UCSD-AML1 (cell line): ENCODE results near the gene UBE3C.
"Not testable (repeated sequence)": the region's sequence is repeated elsewhere in the genome, so short reads cannot be mapped to it uniquely, and the experiment has no call there.

Experiments
- DNase-seq: peaks from one replicate; lab custom pipeline; 2025; ENCODE audit not compliant: unreplicated experiment; lab: John Stamatoyannopoulos, UW

UBE3C gene

DNA sequence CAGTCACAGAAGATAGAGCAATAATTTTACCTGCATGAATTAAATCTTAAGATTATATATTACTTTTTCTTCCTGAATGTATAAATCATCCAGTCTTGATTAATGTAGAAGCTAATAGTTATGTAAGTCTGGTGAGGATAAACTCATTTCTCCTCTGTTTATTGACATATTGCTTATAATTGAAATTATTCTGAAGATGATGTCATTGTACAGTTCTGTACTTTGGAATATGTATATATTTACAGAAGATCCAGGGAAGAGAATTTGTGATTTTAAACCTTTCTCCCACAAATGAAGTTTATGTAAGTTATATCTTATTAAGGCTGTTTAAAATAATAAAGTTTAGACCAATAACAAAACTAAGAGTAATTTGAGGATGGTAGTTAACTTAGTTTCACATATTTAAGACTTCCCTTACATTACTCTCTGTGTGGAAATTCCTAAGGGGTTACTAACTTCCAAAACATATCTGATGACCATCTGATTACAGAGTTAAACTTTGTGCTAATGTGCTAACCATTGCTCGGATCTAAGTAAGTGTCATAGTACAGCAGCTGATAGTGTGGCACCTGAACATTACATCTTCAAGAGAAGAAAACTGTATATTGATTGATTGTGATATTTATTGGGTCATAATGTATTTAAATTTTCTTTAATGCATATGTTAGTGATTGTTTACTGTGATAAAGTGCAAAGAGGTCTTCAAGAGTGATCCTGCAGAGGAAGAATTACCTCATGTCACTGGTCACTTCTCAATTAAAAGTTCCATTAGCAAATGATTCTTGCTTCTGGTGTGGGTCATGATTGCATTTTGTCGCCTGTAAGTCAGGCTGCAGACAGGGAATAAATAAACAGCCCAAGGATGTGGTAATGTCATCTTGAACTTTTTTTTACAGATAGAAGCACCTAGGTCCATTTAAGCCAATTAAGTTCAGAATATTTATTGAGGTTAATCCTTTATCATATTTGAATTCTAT is 96.9 kb downstream of the UBE3C start:
- DNase-seq, result no peak

DNA sequence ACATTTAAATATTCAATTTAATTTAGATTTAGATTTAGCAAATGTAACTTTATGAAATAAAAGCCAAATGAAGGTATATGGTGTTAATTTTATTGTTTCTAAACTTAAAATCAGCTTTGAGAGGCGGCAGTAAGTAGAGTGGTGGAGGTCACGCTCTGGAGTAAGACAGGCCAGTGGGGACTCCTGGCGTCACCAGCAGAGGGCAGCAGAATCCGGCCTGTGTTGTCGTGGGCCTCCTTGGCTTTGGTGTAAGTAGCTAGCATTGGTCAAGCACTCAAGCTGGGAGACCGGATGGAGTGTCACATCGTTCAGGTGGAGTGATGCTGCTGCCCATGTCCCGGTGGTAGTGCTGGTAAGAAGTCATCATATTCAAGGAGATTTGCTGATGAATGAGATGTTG is 99.4 kb downstream of the UBE3C start:
- no peak for DNase-seq

DNA sequence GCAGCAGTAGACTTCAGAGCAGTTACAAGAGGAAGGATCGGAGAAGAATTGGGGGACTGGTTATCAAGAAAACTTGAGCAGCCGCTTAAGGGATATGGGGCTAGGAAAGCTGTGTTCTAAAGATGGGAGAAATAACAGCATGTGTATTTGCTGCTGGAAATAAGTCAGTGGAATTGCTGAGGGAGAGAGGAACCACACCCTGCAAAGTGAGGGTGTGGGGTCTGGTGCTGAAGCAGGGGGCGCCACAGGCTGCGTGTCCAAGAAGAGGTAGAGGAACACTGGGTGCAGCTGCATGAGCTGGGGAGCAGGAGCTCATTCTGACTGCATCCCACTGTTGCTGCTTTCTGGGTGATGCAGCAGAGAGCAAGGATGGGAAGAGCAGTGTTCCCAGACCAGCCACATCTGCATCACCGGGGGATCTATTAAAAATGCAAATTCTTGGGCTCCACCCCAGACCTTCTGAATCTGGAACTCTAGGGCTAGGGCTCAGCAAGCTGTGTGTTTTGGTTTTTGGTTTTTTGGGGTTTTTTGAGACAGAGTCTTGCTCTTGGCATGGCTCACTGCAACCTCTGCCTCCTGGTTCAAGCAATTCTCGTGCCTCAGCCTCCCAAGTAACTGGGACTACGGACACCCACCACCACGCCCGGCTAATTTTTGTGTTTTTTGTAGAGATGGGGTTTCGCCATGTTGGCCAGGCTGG is 101.0 kb downstream of the UBE3C start:
- DNase-seq, result no peak

DNA sequence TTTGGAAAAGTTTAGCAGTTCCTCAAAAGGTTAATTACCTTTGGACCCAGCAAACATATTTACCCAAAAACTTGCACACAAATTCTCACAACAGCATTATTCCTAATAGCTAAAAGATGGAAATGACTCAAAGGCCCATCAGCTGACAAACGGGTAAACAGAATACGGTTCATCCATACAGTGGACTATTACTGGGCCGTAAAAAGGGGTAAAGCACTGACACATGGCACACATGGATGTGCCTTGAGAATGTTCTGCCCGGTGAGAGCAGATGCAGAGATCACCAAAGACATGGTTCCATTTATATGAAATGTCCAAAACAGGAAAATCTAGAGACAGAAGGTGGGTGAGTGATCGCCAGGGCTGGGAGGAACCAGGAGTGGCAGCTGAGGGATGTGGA is 102.9 kb downstream of the UBE3C start:
- DNase-seq, result no peak

DNA sequence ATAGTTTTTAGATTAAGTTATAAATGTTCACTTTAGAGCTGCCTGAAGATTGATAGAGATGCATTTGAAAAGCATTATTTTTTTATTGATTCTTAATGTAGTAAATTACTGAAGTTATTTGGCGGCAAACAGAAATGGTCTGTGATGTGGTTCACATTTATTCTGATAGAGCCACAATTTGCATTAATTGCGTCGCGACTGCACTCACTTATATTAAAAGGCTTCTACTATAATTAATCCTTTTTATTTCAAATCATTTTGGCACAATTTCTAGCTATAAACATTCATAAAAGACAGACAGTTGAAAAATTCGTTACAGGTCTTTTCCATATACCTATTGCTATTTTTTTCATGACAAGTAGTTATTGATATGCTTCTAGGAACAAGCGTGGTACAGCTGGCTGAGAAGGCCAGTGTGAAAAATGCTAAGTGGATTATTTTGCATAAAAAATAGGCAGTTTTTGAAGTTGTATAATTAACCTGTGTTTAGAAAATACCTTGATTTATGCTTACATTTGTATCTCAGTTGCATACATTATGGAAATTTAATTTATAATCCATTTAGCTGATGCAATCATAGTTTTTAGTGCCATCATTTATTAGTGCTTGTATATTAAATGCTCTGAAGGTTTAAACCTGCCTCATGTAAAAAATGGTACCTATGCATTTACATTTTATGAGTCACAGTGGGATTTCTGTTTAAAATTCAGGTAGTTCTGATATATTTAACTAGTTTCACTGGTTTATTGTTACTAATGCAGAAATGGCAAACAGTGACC is 106.0 kb downstream of the UBE3C start:
- no peak for DNase-seq

DNA sequence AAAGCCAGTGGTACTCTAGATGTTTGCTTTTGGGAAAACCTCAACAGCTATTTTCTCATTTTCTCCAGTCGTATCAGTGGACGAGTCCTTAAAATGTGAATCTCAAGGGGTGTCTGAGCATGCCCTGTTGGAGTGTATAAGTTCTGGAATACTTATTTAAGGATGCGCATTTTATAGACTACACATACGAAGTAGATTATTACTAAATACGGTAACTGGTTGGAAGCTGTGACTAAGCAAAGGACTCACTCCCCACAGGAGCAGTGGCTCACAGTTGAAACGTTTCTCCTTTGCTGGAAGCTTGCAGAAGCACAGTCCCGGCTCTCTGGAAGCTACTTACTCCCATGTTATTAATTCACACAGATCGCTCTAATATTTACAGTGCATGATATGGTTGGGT is 107.3 kb downstream of the UBE3C start:
- no peak for DNase-seq

DNA sequence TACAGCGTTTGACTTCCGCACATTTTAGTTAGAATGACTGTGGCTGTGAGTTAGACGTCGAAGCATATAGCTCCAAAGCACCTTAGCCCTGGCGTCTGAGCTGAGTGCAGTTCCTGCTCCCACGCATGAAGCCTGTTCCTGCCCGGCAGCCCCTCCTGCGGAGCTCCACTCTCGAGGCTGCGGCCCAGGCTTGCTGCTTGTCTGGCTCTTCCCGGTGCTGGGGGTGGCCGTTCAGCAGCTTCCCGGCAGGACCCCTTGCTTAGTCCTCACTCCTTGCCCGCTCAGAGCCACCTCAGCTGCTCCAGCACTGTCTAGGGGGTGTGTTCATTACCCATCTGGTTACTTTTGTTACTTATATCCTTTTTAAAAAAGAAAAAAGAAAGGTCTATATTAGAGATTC is 109.9 kb downstream of the UBE3C start:
- DNase-seq, result no peak

DNA sequence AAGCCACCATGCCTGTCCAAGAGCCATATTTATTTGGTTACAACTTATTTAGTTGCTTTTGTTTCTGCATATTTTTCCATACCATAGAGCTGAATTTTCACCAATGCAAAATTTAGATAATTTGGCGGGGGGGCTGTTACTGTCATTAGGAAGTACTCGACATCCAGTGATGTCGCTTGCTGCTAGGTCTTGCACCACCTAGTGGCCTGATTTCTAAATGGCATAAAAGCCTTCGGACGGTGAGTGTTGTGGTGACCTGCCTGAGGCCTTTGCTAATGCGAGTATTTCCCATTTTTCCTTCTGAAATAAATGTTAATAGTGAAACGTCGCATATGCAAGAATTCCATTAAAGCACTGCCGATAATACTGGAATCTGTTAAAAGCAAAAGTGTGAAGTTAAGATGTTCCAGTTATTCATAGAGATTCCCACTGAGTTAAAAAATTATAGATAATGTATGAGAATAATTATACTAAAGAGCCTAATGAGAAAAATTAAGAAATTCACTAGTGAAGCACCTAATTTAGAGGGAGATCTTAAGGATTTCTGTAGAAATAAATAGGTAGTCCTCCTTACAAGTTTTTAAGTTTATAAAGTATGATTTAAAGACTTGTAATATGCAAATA is 112.0 kb downstream of the UBE3C start:
- no peak for DNase-seq

DNA sequence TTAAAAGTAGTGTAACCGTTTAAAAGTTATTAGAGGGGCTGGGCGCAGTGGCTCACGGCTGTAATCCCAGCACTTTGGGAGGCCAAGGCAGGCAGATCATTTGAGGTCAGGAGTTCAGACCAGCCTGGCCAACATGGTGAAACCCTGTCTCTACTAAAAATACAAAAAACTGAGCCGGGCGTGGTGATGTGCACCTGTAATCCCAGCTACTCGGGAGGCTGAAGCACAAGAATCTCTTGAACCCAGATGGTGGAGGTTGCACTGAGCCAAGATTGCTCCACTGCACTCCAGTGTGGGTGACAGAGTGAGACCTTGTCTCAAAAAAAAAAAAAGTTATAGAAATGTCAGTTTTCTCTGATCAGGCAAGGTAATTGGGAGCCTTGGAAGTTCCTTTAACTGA is 113.1 kb downstream of the UBE3C start:
- not testable (repeated sequence) for DNase-seq

DNA sequence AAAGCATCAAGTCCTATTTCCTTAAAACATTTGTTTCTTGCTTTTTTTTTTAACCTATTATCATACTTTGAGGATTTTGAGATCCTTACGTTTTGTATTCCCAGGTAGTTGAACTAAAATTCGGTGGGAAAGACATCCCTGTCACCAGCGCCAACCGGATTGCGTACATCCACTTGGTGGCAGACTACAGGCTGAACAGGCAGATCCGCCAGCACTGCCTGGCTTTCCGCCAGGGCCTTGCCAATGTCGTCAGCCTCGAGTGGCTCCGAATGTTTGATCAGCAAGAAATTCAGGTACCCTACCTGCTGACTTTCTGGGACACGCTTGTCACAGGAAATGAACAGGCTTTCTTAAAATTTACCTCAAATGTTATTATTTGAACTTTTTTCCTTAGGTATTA is 115.1 kb downstream of the UBE3C start:
- DNase-seq, result no peak

DNA sequence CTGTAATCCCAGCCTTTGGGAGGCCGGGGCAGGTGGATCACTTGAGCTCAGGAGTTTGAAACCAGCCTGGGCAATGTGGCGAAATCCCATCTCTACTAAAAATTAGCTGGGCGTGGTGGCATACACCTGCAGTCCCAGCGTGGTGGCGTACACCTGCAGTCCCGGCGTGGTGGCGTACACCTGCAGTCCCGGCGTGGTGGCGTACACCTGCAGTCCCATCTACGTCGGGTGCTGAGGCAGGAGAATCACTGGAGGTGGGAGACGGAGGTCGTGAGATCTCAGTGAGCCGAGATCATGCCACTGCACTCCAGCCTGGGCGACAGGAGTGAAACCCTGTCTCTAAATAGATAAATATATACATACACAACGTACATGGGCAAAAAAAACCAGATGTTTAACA is 116.1 kb downstream of the UBE3C start:
- not testable (repeated sequence) for DNase-seq

DNA sequence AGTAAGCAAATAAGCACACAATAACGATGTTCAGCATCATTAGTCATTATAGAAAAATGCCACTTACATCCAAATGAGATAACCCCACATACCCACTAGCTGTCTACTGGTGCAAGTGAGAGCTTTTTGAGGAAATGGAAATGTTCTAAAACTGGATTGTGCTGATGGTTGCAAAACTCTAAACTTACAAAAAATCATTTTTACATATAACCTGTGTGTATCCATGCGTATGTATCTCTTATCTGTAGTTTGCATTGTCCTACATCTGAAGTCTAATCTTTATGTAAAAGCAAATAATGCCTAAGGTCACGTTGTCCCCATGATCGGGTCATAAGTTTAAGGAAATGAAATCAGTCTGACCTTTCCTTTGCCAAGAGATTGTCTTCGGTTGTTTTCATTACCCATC is 116.5 kb downstream of the UBE3C start:
- no peak for DNase-seq

DNA sequence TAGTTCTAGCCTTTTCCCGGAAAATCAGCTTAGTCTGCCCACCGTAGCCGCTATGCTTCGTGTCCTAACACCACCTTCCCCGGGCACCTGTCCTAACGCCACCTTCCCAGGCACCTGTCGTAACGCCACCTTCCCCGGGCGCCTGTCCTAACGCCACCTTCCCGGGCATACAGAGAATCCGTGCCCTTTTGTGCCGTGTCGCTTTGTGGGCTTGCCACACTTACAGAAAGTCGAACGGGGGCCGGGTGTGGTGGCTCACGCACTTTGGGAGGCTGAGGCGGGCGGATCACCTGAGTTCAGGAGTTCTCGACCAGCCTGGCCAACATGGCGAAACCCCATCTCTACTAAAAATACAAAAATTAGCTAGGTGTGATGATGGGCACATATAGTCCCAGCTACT is 124.4 kb downstream of the UBE3C start:
- DNase-seq, result no peak

DNA sequence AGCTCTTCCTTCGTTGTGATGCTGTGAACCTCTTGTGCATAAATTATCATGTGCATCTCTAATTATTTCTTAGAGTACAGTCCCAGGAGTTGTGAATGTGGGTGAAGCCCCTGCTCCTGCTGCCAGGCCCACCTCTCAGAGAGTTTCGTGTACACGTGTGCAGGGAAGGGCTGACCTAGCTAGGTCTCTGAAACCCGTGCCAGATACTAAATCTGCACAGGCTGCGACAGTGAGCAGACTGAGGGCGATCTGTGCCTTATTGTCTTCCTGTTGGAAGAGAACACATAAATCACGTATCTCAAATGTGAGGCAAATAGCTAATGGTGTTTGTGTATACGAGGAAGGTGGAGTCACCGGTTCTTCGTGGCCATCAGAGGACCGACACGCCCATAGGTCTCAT is 126.3 kb downstream of the UBE3C start:
- no peak for DNase-seq

DNA sequence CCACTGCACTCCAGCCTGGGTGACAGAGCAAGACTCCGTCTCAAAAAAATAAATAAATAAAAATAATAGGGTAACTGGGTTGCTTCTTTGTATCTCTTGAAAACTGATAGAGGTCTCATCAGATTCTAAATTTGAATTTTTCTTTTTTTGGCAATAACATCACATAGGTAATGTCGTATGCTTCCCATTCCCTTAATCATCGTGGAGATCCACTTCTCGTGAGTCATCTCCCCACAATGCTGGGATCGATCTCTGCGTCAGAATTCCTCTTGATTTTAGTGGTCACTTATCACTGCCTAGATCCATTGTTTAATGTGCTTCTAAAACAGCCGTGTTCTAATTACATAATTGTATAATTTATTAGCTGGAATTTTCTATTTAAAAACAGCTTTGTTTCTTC is 127.5 kb downstream of the UBE3C start:
- no peak for DNase-seq

DNA sequence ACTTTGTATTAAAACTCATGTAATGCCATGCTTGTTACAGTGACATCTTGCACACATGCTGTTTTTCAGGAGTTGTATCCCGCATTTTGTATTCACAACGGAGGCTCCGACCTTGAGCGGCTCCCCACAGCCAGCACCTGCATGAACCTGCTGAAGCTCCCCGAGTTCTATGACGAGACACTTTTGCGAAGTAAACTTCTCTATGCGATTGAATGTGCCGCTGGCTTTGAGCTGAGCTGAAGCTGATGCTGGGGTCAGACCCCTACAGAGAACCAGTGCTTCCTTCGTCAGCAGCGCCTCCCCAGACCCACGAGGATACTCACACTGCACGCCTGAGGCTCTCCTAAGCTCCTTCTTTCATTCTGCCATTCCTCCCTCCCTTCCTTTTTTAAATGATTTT is 128.8 kb downstream of the UBE3C start:
- DNase-seq, result no peak

DNA sequence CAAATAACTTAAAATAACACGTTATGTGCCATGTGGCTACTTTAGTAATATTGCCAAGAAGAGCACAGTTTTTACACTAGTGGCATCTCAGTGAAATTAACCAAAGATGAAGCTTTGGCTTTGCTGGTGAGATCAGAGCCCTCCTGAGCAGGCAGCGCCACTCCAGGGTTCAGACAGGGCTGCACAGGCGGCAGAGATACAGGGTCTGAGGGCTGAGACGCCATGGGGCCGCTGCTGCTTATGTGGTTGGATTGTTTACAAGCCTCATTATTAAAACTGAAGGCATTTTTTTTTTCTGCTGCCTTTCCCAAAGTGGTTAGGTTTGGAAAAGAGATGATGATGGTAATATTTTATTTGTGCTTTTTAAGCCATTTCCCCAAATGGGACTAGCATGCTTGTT is 129.2 kb downstream of the UBE3C start:
- DNase-seq, result no peak

DNA sequence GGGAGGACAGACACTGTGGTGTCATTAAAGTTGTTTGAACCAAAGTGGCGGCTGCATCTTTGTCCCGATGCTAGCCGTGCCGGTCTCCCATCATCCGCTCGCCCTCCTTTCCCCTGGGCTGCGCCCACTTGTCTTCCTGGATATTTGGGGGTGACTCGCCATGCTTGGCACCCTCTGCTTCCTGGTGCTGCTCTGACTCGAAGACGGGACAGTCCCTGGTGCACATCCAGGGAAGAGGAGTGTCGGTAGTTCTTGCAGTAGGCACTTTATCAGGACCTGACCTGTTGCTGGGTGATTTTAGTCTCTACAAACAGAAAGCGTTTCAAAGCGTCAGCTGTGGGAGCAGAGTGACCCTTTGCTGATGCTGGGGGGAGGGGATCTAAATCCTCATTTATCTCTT is 129.8 kb downstream of the UBE3C start:
- no peak for DNase-seq

DNA sequence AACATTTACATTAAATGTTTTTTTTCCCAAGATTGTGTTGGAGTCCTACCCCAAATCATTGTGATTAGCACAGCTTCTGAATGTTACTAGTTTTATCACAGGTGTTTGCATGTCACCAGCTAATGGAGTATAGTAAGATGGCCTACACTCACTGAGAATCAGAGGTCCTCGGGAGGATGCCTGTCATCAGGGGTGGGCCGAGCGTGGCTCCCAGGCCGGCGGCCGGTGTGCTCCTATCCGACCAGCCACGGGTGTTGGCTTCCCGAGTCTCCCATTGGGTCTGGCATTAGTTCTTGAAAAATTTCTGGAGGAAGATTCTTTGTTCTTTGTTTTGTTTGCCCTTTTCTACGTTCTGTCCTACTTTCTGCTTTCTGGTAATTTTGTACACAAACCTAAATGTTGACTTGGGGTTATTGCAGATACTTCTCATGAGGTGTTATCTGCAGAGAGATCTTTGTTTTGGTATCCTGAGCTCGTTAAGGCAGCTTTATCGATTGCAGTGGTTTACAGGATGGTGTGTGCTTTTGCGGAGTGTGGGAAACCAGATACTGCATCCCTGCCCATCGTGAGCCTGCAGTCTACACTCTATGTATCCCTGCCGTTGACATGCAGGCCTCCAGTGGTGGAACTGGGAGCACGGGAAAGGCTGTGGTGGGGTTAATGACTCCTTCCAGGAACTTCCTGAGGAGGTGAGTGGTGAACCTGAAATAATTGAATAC is 130.8 kb downstream of the UBE3C start:
- no peak for DNase-seq

DNA sequence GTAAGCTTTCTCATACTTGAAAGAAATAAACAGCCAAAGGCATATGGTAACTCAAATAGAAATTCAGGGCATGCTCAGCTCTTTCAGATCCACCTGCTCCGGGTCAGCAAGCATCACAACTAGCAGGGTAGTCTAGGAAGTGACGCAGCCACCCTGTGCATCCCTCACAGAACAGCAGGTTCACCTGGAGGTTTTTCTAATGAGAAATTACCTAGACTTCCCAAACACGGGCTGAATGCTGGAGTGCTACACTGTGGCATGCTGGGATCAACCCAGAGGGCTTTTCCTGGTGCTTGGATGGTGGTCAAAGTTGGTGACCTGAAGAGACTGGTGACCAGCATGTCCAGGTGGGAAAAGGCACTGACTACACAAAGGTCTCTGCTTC is 131.3 kb downstream of the UBE3C start:
- DNase-seq, result no peak
